Measurements from ENCODE around the gene KCNIP4.

DNA sequence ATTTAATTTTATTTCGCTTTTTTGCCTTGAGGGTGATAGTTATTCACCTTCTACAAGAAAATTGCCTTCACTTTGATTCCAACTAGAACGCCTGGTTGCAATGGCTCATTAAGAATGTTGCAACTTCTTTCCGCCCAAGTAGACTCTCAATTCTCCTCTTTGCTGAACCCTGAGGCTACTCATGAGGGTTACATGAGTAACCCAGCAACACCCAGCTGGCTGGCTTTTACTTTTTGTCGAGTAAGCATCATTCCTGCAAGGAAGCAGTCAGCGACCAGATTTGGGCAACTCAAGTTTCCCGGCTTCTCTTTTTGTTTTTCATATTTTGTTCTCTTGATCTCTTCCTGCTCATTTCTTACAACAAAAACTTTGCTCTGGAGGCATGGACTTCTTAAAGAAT is 752.9 kb downstream of the KCNIP4 start:
- TF ChIP-seq EZH2 (IDR thresholded peaks at IDR 0.05; ENCODE audit: insufficient read depth, low read length) (no peak), CTCF (IDR thresholded peaks at IDR 0.05; ENCODE audit: insufficient read depth, low read depth, low read length) (no peak)
